NCI-H748 (cell line): Measurements from ENCODE around the gene AKAP6.

Source experiments
- DNase-seq: peaks from one replicate; lab custom pipeline; 2025; ENCODE audit not compliant: unreplicated experiment; lab: John Stamatoyannopoulos, UW

The AKAP6 gene

GRCh38 chr14:32530800-32531199 lies 201.7 kb downstream of the AKAP6 start:
- no peak for DNase-seq

DNA sequence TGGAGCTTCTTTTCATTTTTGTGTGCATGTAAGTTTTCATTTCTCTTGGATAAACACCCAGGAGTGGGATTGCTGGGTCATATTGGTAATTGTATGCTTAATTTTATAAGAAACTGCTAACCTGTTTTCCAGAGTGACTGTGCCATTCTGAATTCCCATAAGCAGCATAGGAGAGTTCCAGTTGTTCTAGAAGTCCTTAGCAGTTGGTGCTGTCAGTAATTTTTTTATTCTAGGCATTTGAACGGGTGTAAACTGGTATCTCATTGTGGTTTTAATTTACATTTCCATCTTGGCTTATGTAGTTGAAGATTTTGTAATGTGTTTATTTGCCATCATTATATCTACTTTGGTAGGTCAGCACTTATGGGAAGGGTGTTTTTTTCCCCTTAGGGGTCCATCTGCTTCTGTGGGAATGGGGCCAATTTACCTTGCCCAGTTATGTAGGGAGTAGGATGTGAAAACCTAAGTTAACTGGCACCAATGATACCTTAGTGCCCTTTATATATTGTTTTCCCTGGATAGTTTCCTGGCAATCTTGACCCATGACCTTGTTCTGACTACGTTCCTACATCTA lies 202.9 kb downstream of the AKAP6 start:
- no peak for DNase-seq

DNA sequence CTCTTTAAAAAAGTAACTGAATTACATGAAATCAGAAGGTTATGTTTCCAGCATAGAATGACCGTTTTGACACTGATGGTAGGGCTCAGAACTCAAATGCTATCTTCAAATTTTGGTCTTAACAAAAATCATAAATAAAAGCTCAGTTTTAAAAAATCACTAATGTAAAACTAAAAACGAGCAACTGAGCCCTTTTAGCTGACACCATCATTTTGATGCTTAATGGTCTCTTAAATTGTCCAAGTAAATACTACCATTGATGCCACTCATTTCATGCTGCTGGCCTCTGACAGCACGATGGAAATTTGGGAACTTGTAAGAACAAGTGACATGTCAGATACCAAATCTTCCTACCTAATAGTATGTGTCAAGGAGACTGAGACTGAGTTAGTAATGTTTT lies 205.0 kb downstream of the AKAP6 start:
- DNase-seq: no peak

DNA sequence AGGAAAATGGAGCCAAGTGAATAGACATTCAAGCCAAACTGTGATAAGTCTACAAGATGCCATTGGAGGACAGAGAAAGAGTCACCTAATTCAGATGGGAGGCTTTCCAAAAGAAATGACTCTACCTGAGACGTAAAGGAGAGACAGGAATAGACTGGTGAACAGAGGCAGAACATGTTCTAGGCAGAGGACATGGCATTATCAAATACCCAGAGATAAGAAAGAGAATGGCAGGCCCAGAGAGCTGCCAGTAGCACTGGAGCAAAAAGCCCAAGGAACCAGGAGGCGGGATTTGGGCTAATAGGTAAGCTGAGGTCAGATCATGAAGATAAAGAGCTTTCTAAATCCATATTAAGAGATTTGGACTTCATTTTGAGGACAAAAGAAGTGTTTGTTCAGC lies 207.1 kb downstream of the AKAP6 start:
- DNase-seq: no peak

GRCh38 chr14:32537166-32537565 lies 208.1 kb downstream of the AKAP6 start:
- no peak for DNase-seq

- DNase-seq: no peak
Observed at GRCh38 chr14:32542507-32542906, 213.4 kb downstream of the AKAP6 start.

DNA sequence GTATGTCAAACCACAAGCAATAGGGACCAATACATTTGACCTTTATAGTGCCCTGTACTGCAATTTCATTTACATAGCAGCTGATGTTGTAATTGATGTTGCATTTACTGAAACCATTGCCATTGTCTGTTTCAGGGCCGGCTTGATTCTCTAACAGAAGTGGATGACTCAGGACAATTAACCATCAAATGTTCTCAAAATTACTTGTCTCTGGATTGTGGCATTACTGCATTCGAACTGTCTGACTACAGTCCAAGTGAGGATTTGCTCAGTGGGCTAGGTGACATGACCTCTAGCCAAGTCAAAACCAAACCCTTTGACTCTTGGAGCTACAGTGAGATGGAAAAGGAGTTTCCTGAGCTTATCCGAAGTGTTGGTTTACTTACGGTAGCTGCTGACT lies 216.0 kb downstream of the AKAP6 start:
- peak; percentile 11 for DNase-seq

- DNase-seq: no peak
Observed at GRCh38 chr14:32545506-32546210, 216.6 kb downstream of the AKAP6 start.

DNA sequence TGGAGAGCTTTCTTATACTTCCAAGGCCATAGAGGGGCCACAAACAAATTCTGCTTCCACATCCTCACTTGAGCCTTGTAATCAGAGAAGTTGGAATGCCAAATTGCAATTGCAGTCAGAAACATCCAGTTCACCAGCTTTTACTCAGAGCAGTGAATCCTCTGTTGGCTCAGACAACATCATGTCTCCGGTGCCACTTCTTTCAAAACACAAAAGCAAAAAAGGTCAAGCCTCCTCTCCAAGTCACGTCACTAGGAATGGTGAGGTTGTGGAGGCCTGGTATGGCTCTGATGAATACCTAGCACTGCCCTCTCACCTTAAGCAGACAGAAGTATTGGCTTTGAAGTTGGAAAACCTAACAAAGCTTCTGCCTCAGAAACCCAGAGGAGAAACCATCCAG lies 217.1 kb downstream of the AKAP6 start:
- DNase-seq: no peak

DNA sequence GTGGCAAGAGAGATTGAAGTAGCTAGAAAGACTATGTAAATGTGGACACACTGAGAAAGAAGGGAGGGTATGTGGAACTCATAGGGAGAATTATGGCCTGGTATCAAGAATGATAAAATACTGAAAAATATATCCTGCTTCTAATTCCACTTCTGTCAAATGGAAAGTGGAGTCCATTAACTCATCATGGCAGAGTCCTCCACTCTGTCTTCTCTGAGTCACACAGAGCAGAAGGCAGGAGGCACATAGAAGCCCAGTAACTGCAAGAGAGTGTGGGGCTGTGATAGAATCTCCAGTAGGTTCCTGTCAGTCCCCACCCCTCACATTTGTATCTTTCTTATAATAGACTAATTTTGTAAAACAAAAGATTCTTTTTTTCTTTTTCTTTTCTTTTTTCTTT lies 223.7 kb downstream of the AKAP6 start:
- no peak for DNase-seq

GRCh38 chr14:32559048-32559447 lies 229.9 kb downstream of the AKAP6 start:
- no peak for DNase-seq

DNA sequence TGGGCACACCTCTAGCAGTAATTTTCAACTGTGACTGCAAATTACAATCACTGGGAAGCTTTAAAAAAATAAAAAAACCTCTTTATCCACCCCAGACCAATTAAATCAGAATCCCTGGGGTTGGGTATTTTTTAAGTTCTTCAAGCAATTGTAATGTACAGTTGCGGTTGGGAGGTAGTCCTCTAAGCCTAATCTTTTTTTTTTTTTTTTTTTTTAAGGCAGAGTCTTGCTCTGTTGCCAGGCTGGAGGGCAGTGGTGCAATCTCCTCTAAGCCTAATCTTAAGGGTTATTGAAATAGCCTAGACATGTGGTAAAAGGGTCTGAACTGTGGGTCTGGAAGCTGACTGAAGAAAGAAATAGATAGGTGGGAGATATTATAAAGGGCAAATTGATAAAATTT lies 230.5 kb downstream of the AKAP6 start:
- DNase-seq: no peak

GRCh38 chr14:32560209-32560857 lies 231.2 kb downstream of the AKAP6 start:
- DNase-seq: peak; percentile 75

GRCh38 chr14:32561520-32561919 lies 232.4 kb downstream of the AKAP6 start:
- no peak for DNase-seq

DNA sequence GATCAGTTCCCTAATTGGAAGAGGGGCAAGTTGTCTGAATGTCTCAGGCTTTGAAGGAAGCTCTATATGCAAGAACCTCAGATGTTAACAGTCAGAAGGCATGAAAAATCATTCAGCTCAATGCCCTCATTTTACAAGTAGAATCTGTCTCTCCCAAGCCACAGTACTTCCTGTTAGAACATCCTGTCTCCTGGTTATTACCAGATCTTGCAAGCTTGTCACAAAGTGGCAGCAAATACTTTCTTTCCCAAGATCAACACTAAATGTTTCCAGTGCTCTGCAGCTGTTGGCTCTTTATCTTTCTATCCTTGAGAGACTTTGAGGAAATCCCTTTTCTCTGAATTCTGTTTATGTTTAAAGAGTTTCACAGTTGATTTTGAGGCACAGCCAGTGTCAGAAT lies 235.5 kb downstream of the AKAP6 start:
- DNase-seq: no peak

DNA sequence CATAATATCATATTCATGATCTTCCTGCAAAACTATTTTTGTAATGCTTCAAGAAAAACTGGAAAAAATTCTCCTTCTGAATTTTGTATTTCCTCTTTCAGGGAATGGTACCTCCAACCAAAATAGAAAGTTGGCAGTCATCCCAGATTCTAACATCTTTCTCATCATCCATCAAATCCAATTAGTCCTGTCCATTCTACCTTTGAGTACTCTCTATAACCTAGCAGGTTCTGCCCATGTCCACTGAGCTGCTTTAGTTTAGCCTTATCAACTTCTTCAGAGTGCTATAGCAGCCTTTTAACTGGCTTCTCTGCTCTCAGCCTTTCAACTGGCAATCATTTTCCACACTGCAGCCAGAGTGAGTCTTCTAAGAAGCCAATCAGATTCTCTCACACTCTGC lies 236.2 kb downstream of the AKAP6 start:
- peak; percentile 53 for DNase-seq

GRCh38 chr14:32567543-32568384 lies 238.7 kb downstream of the AKAP6 start:
- DNase-seq: no peak

DNA sequence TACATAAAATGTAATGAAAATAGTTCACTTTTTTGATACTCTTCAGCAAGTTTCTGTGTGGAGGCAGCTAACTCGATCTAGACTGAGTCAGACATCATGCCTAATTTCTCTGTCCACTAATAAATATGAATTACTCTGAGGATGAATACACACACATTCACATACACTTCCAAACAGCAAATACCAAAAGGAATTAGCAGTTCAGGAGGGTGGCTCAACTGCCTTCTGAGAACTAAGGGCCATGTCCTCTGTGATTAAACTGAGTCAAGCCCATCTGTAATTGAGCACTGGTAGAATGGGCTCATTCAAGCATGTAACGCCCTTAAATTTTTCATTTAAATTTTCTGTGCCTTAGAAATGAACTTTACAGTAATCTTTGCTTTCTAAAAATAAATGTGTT lies 242.5 kb downstream of the AKAP6 start:
- no peak for DNase-seq

DNA sequence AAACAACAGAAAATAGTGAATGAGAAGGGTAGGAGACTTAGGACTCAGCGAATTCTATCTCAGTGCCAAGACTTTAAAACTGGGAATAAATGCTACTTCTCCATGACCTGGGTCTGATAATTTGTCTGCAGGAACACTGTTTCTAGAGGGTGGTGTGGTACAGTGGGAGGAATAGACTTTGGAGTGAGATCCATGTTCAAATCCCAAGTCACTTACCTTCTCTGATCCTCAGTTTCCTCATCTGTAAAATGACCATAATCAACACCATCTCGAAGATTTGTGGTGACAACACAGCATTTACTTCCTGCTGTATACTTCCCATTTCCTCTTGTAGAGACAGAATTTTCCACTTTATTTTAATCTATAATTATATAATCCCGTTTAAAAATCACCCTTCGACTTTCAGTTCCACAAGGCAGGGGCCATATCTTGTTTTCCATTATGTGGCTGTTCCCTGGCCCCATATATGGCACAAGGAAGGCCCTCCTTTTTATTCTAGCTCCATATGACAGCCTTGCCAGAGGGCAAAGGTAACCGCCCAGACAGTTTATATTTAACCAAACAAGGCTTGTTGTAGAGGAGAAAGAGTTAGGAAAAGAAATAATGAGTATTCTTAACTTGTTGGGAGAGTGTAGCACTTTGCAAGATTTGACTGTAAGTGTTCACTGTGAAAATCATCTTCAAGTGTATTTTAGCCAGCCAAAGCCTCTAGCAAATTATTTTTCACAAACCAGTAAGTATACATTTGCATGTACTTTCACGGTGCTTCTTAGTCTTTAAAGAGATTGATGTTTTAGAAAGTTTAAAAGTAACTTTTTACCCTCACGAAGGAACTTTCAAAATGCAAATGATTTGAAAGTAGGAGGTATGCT lies 243.1 kb downstream of the AKAP6 start:
- no peak for DNase-seq

DNA sequence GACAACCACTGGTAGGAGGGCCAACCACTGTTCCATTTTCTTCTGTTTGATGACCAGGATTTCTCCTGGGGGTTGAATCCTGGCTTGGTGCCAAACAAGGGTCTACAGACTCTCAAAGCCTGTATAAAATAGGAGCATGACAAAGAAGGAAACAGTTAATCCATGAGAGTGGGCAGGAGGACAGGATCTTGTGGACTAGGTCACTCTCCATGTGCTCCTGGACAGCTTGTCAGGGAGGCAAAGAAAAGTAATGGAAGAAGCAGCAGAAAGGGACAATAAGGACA lies 243.7 kb downstream of the AKAP6 start:
- no peak for DNase-seq

DNA sequence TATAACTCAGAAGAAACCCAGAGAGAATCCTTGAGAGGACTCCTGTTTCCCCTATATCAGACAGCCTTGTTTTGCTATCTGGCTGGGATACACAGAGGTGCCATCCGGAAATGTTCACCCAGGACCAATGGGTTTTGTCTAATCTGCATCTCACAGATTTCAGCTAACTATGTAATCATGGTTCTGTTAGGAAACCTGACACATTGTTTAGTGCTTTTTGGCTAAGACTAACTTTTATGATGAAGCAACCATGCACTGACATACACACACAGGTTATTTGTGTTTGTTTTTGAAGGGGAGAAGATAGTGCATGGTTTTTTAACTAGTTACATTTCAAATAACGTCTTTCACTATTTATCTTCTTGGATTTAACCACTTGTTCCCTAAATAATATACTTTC lies 245.2 kb downstream of the AKAP6 start:
- DNase-seq: no peak
